Medulla oblongata (tissue), 1 donor: ENCODE results near the gene SLC41A1.
"Not testable (repeated sequence)": the region's sequence is repeated elsewhere in the genome, so short reads cannot be mapped to it uniquely, and the experiment has no call there.

Source experiments
- DNase-seq: peaks from one replicate; pipeline ENCODE4 v3.0.0-alpha.2; 2015; ENCODE audit errors: extremely low spot score

The SLC41A1 gene

DNA sequence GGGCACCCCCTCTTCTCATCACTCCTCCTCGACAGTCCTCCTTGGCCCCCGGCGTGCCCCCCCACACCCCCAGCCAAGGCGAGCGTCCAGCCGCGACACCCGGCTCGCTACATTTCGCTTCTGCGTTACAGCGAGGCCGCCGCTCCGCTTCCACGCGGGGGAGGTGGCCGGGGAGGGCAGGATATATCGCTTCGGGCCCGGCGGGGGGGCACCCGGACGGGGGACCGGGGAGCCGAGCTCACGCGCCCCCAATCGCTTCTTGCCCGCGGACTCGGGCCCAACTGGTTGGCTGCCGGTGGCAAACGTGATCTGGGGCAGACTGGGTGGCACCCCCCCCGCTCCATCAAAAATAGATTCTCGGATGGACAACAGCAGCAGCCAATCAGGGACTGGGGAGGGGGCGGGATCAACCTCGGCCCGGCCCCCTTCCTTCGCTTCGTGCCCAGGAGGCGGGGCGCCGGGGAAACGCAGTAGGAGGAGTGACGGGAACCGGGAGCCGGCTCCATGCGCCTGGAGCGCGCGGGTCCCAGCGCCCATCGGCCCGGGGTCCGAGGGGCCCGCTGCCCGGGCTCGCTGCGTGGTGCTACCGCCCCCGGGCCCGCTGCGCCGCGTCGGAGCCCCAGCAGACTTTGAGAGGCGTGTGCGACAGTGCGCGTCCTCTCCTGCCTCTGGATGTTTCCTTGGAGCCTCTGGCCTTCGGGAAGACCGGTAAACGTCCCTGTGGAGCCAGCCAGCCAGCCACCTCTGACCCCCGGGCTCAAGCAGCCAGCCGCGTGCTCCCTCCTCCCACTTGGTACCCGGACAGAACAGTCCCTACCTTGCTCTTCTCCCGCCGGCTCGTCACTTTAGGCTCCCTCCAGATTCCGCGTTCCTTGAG, at the start of gene SLC41A1:
TSS of gene SLC41A1 (minus strand) at position 321 of the 877 bp plus-strand sequence. CDS start 2,757 bp downstream, outside the sequence.
- DNase-seq, result peak; percentile 97

GRCh38 chr1:205861540-205861939, 48.5 kb upstream of the SLC41A1 start:
- DNase-seq, result no peak

GRCh38 chr1:205858141-205858961, 45.4 kb upstream of the SLC41A1 start:
- no peak for DNase-seq

DNA sequence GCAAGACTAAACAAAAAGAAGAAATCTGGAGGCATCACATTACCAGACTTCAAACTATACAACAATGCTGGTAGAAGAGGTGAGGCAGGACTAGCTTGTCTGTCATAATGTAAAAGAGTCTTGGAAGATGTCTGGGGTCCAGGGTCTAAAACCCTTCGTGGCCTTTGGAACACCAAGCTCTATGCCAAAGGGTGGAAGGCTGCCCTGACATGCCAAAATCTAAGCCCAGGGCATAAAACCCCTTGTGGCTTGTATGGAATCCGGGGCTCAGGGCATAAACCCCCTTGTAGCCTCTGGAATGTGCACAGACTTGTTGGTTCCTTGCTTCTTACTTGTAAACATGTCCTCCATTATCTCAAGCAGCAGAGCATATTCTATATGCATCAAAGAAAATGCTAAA, 44.5 kb upstream of the SLC41A1 start:
- not testable (repeated sequence) for DNase-seq

DNA sequence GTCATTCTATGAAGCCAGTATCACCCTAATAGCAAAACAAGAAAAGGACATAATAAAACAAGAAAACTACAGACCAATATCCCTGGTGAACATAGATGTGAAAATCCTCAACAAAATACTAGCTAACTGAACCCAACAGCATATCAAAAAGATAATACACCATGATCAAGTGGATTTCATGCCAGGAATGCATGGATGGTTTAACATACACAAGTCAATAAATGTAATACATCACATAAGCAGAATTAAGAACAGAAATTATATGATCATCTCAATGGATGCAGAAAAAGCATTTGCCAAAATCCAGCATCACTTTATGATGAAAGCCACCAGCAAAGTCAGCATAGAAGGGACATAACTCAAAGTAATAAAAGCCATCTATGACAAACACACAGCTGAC, 43.4 kb upstream of the SLC41A1 start:
- no peak for DNase-seq

DNA sequence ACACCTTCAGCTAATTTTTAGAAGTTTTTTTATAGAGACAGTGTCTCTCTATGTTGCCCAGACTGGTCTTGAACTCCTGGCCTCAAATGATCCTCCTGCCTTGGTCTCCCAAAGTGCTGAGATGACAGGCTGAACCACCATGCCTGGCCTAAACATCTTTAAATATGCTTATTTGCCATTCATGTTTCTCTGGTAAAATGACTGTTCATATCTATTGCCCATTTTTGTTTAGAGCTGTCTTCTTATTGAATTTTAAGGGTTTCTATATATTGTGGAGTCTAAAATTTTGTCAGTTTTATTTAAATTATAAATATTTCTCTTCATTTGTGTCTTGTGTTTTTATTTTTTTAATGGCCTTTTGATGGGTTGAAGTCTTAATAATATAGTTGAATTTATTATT, 40.0 kb upstream of the SLC41A1 start:
- DNase-seq, result no peak

DNA sequence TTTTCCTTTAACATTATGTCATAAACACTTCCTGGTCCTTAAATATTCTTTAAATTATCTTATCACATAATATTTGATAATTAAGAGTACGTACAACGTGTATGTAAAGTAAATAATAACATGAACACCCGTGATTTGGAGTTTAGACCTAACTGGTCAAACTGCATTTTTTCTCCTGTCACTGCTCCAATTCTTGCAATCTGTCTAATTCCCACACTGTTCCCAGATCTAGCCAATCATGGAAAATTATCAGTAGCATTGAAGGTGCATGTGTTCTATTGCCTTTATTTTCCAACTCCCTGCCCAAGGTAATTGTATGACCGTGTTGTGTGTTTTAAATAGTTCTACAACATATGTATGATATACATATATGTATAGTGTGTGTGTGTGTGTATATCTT, 39.0 kb upstream of the SLC41A1 start:
- DNase-seq, result no peak

DNA sequence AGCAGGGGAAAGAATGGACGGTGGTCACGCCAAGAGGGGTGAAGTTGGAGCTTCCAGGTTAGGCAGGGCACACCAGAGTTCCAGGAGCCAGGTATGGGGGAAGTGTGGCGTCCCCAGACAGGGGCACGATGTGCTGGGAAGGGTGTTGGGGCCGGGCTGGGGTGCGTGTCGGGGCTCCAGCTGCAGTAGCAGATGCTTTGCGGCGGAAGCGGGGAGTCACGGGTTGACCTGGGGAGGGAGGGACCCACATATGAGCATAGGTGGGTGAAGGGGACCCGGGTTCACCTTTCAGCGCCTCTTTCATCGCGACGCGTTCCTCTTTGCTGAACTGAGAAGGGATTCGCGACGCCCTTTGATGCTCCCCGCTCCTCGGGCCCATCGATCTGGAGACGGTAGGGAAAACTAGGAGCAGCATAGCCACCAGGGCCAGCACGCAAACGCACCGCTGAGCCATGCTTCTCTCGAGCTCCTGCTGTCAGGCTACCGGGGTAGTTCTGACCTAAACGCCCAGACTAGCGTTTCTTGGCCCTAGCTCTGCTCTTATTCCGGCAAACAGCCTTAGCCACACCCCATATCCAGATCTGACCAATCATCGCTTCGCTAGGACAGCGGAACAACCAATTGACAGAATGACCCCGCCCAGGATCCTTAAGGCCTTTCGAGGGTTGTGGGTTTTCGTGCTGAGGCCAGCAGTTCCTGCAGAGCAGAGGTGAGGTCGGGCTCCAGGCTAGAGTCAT, 36.8 kb upstream of the SLC41A1 start, which contains the start of gene PM20D1:
TSS of gene PM20D1 (minus strand) at position 514 of the 737 bp plus-strand sequence. CDS start at position 454, 60 bp downstream.
- DNase-seq, result peak; percentile 95

GRCh38 chr1:205843036-205843859, 30.2 kb upstream of the SLC41A1 start:
- no peak for DNase-seq

DNA sequence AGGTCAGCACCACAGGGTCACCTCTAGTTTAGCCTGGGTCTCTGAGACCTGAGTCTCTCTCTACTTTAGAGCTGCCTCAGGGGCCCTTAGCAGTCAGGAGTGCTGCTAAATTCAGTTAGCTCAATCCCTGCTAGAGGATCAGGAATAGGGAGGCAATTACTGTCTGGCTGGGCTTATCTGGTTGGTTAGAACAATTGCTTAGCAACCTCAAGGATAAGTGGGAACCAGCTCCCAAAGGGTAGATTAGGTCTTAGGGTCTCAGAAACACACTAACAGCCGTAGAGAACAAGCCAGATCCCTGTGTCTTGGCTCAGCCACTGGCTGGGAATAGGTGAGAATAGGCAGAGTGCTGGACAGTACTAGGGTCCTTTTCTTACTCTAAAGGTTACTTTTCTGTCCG, 29.2 kb upstream of the SLC41A1 start:
- DNase-seq, result no peak

GRCh38 chr1:205840146-205840923, 27.3 kb upstream of the SLC41A1 start:
- DNase-seq, result no peak

DNA sequence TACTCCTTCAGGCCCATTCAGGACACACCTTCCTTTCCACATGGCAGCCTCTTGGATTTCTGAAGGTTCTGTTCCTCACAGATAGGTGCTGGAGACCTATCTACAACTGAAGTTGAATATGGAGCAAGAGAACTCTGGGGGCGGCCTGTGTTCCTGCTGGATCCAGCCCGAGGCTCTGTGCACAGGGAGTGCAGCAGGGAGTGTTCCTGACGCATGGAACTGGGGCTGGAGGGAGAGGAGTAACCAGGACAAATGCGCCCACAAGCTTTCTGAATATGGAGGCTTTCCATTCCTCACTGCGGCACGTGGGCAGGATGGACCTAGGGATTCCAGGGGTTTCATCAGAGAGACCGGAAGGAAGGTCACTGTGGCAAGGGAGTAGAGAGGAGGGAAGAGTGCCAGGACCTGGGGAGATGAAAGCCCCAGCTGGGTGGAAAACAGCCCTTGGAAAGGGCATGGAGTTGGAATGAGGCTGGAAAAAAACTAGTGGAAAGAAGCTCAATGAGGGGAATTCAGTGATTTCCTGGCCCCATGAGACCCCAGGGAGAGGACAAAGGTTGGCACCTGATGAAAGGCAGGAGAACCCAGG, 24.5 kb upstream of the SLC41A1 start:
- DNase-seq, result no peak

DNA sequence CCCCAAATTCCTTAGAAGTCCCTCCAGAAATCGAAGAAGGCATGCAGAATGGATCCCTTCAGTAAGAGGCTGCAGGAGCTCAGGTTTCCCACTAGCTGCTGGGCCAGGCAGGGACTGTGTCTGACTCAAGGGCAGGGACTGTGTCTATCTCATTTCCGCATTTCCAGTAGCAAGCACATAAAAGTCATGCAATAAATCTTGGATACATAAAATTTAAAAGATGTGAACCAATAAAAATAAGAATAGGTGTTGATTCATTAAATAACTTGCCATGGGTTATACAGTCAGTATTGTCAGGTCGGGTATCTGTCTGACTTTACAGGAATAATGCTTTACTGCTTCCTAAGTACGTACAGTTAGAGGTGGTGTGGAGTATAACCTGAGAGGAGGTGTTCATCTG, 21.8 kb upstream of the SLC41A1 start:
- no peak for DNase-seq

DNA sequence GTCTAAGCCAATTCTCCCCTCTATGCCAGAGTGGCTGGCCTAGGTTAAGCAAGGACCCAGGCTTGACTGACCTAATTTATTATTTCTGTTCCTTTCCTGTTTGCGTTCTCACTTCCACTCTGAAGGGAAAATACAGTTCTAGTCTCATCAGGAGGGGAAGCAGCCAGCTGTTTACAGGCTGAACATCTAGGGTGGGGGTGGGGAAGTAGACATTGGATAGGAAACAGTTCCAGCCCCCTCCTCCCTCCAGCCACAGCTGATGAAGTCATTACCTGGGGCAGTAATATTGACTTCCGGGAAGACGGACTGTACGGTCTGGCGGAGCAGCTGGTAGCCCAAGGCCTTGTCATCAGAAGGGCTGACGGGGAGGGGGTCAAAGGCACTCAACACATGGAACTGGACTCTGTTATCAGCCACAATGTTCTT, 19.3 kb upstream of the SLC41A1 start:
- DNase-seq, result peak; percentile 54

- DNase-seq, result no peak
These were observed 14.6 kb upstream of the SLC41A1 start for GRCh38 chr1:205827623-205828022.

- no peak for DNase-seq
These were observed 14.0 kb upstream of the SLC41A1 start for GRCh38 chr1:205826995-205827394.

DNA sequence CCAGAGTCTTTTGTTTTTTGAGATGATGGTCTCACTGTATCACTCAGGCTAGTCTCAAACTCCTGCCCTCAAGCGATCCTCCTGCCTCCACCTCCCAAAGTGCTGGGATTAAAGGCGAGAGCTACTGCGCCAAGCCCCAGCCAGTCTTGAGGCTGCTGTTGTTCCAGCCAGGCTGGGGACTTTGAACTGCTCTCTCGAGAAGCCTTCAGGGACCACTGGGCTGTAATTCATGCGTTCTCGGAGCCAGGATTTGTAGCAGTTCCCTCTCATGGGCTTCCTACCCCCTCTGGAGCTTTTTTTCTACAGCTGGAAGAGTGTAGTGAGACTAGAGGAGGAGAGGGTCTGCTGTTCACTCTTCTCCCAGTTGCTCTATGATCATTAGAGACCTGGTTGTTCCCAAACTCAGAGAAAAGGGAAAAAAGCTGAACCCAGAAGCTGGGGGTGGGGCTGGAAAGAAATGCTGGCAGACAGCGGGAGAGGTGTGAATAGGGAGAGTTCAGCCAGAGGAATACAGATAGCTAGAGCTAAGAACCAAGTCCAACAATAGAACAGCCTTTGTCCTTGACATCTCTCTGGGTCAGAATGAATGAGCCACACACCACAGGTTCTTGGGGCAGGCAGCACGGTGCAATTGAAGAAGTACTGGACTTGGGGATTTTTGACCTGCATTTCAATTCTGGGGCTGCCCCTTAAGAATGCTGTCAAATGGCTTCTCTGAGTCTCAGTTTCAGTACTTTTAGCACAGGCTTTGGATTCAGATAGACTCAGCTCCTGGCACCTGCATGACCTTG, 13.2 kb upstream of the SLC41A1 start:
- DNase-seq, result no peak

DNA sequence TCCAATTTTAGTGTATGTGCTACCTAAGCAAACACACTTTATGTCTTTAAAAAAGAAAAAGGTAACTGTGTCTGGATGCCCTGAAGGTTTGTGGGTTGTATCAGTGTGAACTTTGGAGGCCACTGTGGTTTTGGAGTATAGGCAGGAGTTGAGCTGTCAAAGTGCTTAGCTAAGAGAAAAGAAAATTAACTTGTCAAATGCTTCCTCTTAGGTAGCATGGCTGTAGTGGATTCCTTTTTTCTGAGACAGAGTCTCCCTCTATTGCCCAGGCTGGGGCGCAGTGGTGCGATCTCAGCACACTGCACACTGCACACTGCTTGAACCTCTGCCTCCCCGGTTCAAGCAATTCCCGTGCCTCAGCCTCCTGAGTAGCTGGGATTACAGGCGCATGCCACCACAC, 11.2 kb upstream of the SLC41A1 start:
- no peak for DNase-seq

GRCh38 chr1:205823260-205823659, 10.3 kb upstream of the SLC41A1 start:
- DNase-seq, result not testable (repeated sequence)
